SK-N-MC (cell line): ENCODE data around the gene TRPT1.

ENCODE experiments used
- EZH2 ChIP-seq: fragments of 200-600 bp; sonication (generic); IDR thresholded peaks from one replicate; pipeline ENCODE4 v1.6.1; 2017; ENCODE audit warnings: antibody characterized with exemption
- FOXP2 ChIP-seq: optimal IDR thresholded peaks from 2 replicates; pipeline ENCODE3; 2011; ENCODE audit warnings: mild to moderate bottlenecking, moderate library complexity; ENCODE audit not compliant: insufficient read depth; ENCODE audit errors: extremely low read length, control extremely low read depth
- POLR2AphosphoS5 ChIP-seq: IDR thresholded peaks from 2 replicates; pipeline ENCODE4 v1.6.1; 2012; ENCODE audit warnings: mild to moderate bottlenecking, low read depth, low read length, borderline replicate concordance

- no peak for TF ChIP-seq POLR2AphosphoS5
- no peak for TF ChIP-seq EZH2
- no peak for TF ChIP-seq FOXP2
Measured at GRCh38 chr11:64268893-64269539, 43.0 kb upstream of the TRPT1 start.
